GM19324 (cell line): ENCODE results near the gene IGF2BP3.
"Not testable (repeated sequence)": the region's sequence is repeated elsewhere in the genome, so short reads cannot be mapped to it uniquely, and the experiment has no call there.

Source experiments
- ATAC-seq: cut with Tn5 transposase; IDR thresholded peaks from one replicate; pipeline ENCODE4 v1.9.1; 2021; ENCODE audit warnings: mild to moderate bottlenecking, moderate library complexity; ENCODE audit not compliant: unreplicated experiment, low FRiP score

Gene IGF2BP3

GRCh38 chr7:23434147-23434917 lies 36.0 kb downstream of the IGF2BP3 start:
- no peak for ATAC-seq

- no peak for ATAC-seq
These were observed 38.5 kb downstream of the IGF2BP3 start for GRCh38 chr7:23431702-23432199.

GRCh38 chr7:23430893-23431259 lies 39.4 kb downstream of the IGF2BP3 start:
- ATAC-seq, result no peak

- ATAC-seq, result no peak
These were observed 43.4 kb downstream of the IGF2BP3 start for GRCh38 chr7:23426876-23427275.

- ATAC-seq, result no peak
These were observed 47.4 kb downstream of the IGF2BP3 start for GRCh38 chr7:23422909-23423308.

- ATAC-seq, result no peak
These were observed 47.9 kb downstream of the IGF2BP3 start for GRCh38 chr7:23422384-23422783.

- no peak for ATAC-seq
These were observed 50.4 kb downstream of the IGF2BP3 start for GRCh38 chr7:23419845-23420244.

- no peak for ATAC-seq
These were observed 51.1 kb downstream of the IGF2BP3 start for GRCh38 chr7:23419160-23419559.

- ATAC-seq, result no peak
These were observed 52.2 kb downstream of the IGF2BP3 start for GRCh38 chr7:23418046-23418445.

GRCh38 chr7:23415198-23415597 lies 55.1 kb downstream of the IGF2BP3 start:
- ATAC-seq, result no peak

- peak; percentile 50 for ATAC-seq
These were observed 59.7 kb downstream of the IGF2BP3 start for GRCh38 chr7:23410446-23411183.

GRCh38 chr7:23406564-23406963 lies 63.7 kb downstream of the IGF2BP3 start:
- not testable (repeated sequence) for ATAC-seq

GRCh38 chr7:23405240-23405618 lies 65.1 kb downstream of the IGF2BP3 start:
- no peak for ATAC-seq

- no peak for ATAC-seq
These were observed 65.6 kb downstream of the IGF2BP3 start for GRCh38 chr7:23404546-23405239.

- no peak for ATAC-seq
These were observed 66.3 kb downstream of the IGF2BP3 start for GRCh38 chr7:23403970-23404369.

- ATAC-seq, result not testable (repeated sequence)
These were observed 72.2 kb downstream of the IGF2BP3 start for GRCh38 chr7:23398090-23398489.

- no peak for ATAC-seq
These were observed 73.0 kb downstream of the IGF2BP3 start for GRCh38 chr7:23397241-23397640.

GRCh38 chr7:23396222-23397015 lies 73.9 kb downstream of the IGF2BP3 start:
- ATAC-seq, result no peak

GRCh38 chr7:23394488-23395171 lies 75.7 kb downstream of the IGF2BP3 start:
- no peak for ATAC-seq

- ATAC-seq, result no peak
These were observed 76.7 kb downstream of the IGF2BP3 start for GRCh38 chr7:23393636-23394035.
